ENCODE results near the gene MED20. TPM values are rescaled to one million over a fixed set of nuclear protein-coding genes. Genes with fewer than 3 reads are reported as not detected.

MED20 gene
- total and polyA plus RNA-seq, 2 of the 8 experiments (the other 6 are each of a cell fraction or from before 2014, with no cell fraction given): 38.7 to 51.8 TPM

GRCh38 chr6:41914343-41914742 is 6.6 kb downstream of the MED20 start:
- H3K27me3 ChIP-seq (replicated peaks in 1 of 4; ENCODE audit: control insufficient read depth in 3 of 4, extremely low read depth in 1 of 4, insufficient read depth in 3 of 4, low read length in 3 of 4): no peaks in the 10 kb centered on the region
- H3K23ac ChIP-seq (ENCODE audit: insufficient read length): no peak overlapping the region
- no peak overlapping the region for H4K5ac ChIP-seq (ENCODE audit: insufficient read length, low read depth, low read length)
- H4K91ac ChIP-seq (replicated peaks; ENCODE audit: insufficient read length, low read length): no peak overlapping the region
- H3K79me1 ChIP-seq (ENCODE audit: low read depth, low read length): peaks cover 7% of the 10 kb centered on the region
- POLR2A ChIA-PET (ENCODE audit: partially characterized antibody): interaction anchor here (1.3 kb wide), 1 partner anchor 126 kb away, joined by 3 read pairs; no protein-coding TSS in a partner anchor
- no peak overlapping the region for H3K4me2 ChIP-seq (ENCODE audit: insufficient read depth in 1 of 2, low read depth in 2 of 2, low read length in 2 of 2)
- no peak overlapping the region for H2AFZ ChIP-seq (ENCODE audit: low read length)
- no peak overlapping the region for H3K56ac ChIP-seq (replicated peaks; ENCODE audit: insufficient read length, low read depth, low read length)
- no peak overlapping the region for H3K9ac ChIP-seq (replicated peaks in 1 of 4; ENCODE audit: extremely low read depth in 1 of 4, low read depth in 3 of 4, low read length in 3 of 4)
- no peak overlapping the region for H2BK120ac ChIP-seq (replicated peaks; ENCODE audit: low read depth, low read length)
- CTCF ChIA-PET (ENCODE audit: partially characterized antibody): interaction anchor here (1.1 kb wide), 1 partner anchor 129 kb away, joined by 3 read pairs; no protein-coding TSS in a partner anchor
- DNase-seq (ENCODE audit: low read depth in 1 of 2, low spot score in 2 of 2) (no peak), FAIRE-seq (no peak)
- no peak overlapping the region for H2AK5ac ChIP-seq (ENCODE audit: low read depth, low read length)
- H4K8ac ChIP-seq (ENCODE audit: extremely low read depth, insufficient read depth, low read length): no peak overlapping the region
- H3K4ac ChIP-seq (replicated peaks; ENCODE audit: insufficient read length, low read depth, low read length): no peak overlapping the region
- no peak overlapping the region for H3K18ac ChIP-seq (ENCODE audit: extremely low read depth, low read length)
- no peak overlapping the region for H3K4me3 ChIP-seq (ENCODE audit: extremely low read depth in 1 of 4, insufficient read depth in 2 of 4, low read depth in 3 of 4, low read length in 4 of 4)
- H3K23me2 ChIP-seq (ENCODE audit: low read depth, low read length): no peaks in the 10 kb centered on the region
- peaks cover 2 to 15% (median 13%) of the 10 kb centered on the region in 4 experiments; a peak in 7 of 8 replicates for H3K36me3 ChIP-seq (ENCODE audit: control insufficient read depth in 2 of 4, insufficient read depth in 4 of 4, low read length in 3 of 4)
- peaks cover 0 to 3% of the 10 kb centered on the region in 2 experiments for H4K20me1 ChIP-seq (replicated peaks in 1 of 2; ENCODE audit: control insufficient read depth in 1 of 2, insufficient read depth in 2 of 2, low read length in 2 of 2)
- no peak overlapping the region for H3K27ac ChIP-seq (ENCODE audit: low read depth, low read length)
- no peak overlapping the region for H2BK12ac ChIP-seq (ENCODE audit: low read depth, low read length)
- H2BK20ac ChIP-seq (ENCODE audit: low read length): no peak overlapping the region
- peaks cover 0 to 15% of the 10 kb centered on the region in 2 experiments; a peak in 2 of 4 replicates for H3K79me2 ChIP-seq (ENCODE audit: control insufficient read depth in 1 of 2, insufficient read depth in 2 of 2, low read length in 2 of 2)
- H3K9me3 ChIP-seq (ENCODE audit: insufficient read depth in 2 of 2, low read depth in 1 of 2, low read length in 1 of 2): no peaks in the 10 kb centered on the region
- no peak overlapping the region for H2BK5ac ChIP-seq (ENCODE audit: low read depth, low read length)
- no peak overlapping the region for H2BK15ac ChIP-seq (ENCODE audit: low read length)
- H3K14ac ChIP-seq (ENCODE audit: insufficient read length): no peak overlapping the region
- WGBS, 2 experiments (ENCODE audit: extremely low coverage in 1 of 2, insufficient coverage in 1 of 2, insufficient read length in 1 of 2, insufficient replicate concordance in 2 of 2, low coverage in 1 of 2, low lambda C conversion rate in 2 of 2, missing lambda C conversion rate in 1 of 2): 93% methylated on average over 2 of the region's 2 CpGs; no CpG with 5 or more reads in 1 of the 2 experiments
- H3K4me1 ChIP-seq (replicated peaks in 1 of 4; ENCODE audit: control insufficient read depth in 3 of 4, insufficient read depth in 4 of 4, low read length in 3 of 4): no peaks in the 10 kb centered on the region
- TF ChIP-seq CHD1 (IDR thresholded peaks at IDR 0.05; ENCODE audit: low read depth, low read length) (no peak), POLR2A (IDR thresholded peaks at IDR 0.05; ENCODE audit: control extremely low read depth in 1 of 2, low read depth in 2 of 2, low read length in 2 of 2) (no peak), RXRA (IDR thresholded peaks at IDR 0.05; ENCODE audit: insufficient read depth, low read depth, low read length) (no peak), HDAC2 (IDR thresholded peaks at IDR 0.05; ENCODE audit: borderline replicate concordance in 1 of 2, low read depth in 2 of 2, low read length in 2 of 2) (no peak), POU5F1 (IDR thresholded peaks at IDR 0.05; ENCODE audit: low read depth, low read length) (no peak), GTF2F1 (IDR thresholded peaks at IDR 0.05; ENCODE audit: borderline replicate concordance, low read depth, low read length) (no peak), SP1 (IDR thresholded peaks at IDR 0.05; ENCODE audit: low read depth, low read length) (no peak), BCL11A (IDR thresholded peaks at IDR 0.05; ENCODE audit: low read depth in 2 of 2, low read length in 2 of 2) (no peak), SAP30 (IDR thresholded peaks at IDR 0.05; ENCODE audit: insufficient read depth, insufficient replicate concordance, low read length) (no peak), RFX5 (IDR thresholded peaks at IDR 0.05; ENCODE audit: borderline replicate concordance, low read depth, low read length) (no peak), RAD21 (IDR thresholded peaks at IDR 0.05 in 1 of 2, conservative IDR thresholded peaks at IDR 0.05 in 1 of 2; ENCODE audit: low read depth in 2 of 2, low read length in 2 of 2) (no peak), NANOG (IDR thresholded peaks at IDR 0.05; ENCODE audit: insufficient read depth, low read depth, low read length, poor library complexity, severe bottlenecking) (no peak), SRF (IDR thresholded peaks at IDR 0.05; ENCODE audit: low read depth, low read length) (no peak), TBP (IDR thresholded peaks at IDR 0.05; ENCODE audit: low read depth, low read length) (no peak)
